Hippocampal formation (tissue), 2 donors: ENCODE results near the gene RHCG.

Experiments
- DNase-seq, 2 donors: peaks; one replicate each; lab custom pipeline; 2025; lab: John Stamatoyannopoulos, UW

The RHCG gene

DNA sequence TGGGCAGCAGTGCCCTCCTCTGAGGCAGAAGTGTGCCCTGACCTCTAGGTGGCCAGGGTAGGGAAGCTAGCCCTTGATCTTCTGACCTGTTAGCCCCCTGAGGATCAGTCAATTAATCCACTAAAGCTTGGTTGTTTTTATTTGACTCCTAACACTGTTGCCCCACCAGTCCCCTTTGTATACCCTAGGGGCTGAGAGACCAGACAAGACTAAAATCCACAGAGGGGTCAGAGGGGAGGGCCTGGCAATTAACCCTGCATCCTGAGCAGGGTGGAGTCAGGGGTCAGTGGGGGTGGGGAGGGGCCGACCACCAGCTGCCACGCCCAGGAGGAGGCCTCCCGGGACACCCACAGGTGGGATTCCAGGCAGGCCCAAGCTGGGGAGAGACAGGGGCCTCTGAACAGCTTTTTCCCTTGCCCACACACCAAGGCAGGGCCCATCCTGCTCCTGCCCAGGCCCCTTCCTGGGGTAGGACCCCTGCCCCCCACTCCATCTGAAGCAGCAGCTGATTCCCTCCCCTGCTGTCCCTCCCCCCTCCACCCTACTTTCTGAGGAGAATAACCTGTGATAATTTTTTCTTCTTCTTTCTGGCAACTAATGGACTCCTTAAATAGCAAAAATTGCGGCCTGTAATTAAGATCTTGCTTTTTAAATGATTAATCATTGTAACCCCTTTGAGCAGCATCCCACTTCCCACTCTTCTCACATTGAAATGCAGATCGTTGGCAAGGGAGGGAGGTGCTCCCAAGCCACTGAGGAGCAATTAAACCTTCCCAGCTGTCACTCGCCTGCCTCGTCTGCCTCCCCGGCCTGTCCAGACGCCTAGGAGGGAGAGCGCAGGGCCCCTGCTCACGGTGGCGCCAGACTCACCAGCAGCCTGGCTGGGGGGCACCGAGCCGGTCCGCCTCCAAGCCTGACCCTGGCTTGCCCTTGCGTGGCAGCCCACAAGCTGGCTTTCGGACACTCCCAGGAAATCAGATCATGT lies 51.9 kb downstream of the RHCG start:
- no peak for DNase-seq

DNA sequence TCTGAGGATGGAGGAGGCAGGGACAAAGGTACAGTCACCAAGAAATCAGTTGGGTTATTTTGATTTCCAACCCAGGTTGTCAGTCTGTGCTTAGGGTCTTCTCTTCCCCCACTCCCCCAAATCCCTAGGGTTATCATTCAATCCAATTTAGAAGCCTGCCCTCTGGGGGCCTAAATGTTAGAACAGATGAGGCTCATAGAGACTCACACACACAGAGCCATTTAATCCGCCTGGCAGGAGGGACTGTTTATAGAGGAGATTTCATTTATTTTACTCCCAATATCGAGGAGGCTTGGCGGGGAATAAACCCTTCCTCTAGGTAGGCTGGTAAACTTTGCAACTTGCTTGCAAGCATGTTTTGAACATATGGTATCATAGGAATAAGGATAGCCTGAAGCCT lies 52.8 kb downstream of the RHCG start:
- DNase-seq: no peak

DNA sequence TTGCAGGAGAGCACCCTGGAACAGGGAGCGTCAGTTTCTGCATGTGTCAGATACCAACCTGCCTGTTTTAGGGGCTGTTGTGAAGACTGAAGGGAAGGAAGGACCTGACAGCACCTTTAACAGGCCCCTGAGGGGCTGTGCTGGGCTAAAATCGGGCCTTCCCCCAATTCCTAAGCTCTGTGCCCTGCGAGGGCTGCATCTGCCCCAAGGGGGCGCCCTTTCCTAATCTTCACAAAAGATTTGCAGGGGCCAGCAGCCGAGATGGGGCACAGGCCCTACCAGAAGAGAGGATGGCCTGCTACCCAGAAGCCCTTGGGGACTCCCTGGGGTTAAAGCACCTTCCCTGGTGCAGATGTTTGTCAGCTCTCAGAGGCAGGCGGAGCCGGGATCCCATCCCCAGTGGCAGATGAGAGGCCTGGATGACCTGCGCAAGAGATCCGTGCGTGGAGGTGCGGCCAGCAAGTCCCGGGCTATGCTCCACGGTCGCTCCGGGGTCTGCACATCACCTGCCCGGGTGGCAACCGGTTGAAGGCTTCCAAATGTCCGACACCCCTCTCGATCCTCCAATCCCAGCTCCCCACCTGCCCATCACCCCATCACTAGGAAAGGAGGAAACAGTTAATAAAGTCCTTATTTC lies 53.6 kb downstream of the RHCG start:
- DNase-seq: peak in 1 of 2 donors; percentile 10

DNA sequence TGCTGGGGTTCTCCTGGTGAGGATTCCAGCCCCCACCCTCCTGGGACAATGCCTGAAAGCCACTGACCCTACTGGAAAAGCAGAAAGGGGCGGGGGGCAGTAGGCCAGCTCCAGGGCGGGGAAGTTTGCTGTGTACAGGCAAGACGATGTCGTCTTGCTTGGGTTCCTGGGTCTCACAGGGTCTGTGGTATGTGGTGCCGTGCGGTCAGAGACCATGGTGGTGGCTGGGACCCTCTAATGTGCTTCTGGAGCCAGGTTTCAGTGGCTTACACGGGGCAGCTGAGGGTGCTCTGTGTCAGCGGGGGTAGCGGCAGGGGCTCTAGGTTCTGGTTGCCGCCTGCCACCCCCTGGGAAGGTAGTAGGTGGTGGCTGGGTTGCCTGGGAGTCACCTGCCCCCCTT lies 54.2 kb downstream of the RHCG start:
- no peak for DNase-seq

DNA sequence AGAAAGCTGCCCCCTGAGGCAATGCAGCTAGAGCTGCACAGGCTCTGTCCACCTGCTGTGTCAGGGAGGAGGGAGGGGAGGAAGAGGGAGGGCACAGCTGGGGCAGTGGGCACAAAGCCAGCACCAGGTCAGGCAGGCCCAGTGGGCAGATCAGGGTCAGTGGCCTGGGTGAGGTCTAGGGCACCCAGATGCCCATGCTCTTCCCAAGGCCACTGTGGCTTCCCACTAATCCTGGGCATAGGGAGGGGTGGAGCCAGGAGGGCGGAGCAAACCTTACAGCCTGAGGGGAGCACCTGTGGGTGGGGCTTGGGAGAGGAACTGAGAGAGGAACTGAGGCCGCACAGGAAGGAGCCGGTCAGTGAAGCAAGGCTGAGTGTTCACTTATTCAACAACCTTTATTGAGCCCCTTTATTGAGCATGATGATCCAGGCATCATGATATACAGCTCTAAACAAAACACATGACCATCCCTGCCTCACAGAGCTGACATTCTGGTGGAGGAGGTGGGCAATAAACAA lies 55.0 kb downstream of the RHCG start:
- no peak for DNase-seq

DNA sequence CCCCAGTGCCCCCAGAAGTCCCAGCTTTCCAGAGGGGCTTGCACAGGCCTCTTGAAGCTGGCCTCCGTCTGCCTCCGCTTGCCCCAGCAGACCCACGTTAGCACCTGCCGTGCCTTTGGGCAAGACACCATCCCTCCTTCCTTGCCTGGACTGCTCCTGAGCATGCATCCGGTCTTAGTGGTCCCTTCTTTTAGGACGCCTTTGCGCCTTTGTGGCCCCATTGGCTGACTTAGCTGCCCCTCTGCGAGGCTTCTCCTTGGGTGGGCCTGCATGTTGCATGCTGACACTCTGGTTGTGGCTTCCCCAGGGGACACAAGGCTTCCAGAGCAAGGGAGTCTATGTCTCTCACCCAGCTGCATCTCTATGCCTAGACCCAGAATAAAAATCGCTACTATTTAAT lies 56.6 kb downstream of the RHCG start:
- no peak for DNase-seq

DNA sequence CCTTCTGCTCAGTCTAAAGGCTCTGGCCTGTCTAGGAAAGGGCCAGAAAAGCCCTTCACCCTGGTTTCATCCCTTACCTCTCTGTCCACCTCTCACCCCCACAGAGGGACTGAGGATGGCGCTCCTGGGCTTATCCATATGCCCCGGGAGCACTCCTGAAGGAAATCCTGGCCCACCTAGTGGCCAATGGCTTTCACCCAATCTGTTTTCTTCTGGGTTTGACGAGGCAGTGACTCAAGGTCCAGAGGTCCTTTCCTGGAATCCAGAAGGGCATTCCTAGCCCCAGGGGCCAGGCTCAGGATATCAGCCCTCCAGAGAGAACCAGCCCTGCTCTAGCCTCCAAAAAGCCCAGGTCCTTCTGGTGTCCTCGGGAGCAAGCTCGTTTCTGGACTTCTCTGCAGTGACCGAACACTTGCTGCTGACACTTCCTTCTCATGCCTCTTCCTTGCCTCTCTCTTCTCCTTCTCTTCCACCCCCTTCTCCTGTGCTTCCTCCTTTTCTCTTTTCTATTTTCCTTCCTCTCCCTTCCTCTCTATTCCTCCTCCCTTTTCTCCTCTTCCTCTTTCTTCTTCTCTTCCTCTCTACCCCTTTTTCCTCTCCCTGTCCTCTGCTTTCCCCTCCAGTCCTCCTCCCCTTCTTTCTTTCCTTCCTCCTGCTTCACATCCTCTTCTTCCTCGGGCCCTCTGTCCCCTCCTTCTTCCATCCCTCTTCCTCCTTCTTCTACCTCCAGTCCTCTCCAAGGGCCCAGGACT lies 59.6 kb downstream of the RHCG start:
- DNase-seq: no peak

DNA sequence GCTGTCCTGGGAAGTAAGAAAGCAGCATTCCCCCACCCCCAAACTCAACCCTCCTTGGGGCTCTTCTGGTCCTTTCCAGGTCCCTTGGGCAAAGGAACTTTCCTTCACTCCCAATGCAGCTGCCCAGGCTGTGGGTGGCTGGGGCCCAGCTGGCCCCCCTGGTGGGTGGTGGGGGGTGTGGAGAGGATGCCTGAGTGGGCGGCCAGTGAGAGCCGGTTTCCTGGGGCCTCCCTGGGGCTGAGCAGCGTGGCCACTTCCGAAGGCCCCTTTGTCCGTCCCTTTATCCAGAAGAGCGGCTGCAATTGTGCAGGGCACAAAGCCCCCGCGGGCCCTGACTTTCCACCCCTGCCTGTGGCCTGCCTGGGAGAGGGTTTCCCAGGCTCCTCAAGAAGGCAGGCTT lies 61.0 kb downstream of the RHCG start:
- no peak for DNase-seq

DNA sequence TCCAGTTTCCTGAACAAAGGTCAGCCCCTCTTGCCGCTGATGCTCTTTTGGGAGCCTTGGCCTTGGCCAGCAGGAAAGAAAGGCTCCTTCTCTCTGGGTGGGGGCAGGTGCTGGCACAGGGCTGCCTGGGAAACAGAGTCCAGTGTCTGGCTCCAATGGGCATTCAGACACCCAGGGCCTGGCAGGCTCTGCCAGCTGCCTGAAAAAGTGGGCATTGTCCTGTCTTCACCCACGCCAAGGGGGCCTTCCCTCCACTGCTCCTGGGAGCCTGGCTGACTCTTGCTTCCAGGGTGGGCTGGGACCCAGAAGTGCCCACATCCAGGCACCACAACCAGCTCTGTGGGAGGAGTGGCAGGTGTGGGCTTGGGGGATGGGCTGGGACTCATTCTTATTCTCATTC lies 62.7 kb downstream of the RHCG start:
- DNase-seq: peak in 1 of 2 donors; percentile 36

DNA sequence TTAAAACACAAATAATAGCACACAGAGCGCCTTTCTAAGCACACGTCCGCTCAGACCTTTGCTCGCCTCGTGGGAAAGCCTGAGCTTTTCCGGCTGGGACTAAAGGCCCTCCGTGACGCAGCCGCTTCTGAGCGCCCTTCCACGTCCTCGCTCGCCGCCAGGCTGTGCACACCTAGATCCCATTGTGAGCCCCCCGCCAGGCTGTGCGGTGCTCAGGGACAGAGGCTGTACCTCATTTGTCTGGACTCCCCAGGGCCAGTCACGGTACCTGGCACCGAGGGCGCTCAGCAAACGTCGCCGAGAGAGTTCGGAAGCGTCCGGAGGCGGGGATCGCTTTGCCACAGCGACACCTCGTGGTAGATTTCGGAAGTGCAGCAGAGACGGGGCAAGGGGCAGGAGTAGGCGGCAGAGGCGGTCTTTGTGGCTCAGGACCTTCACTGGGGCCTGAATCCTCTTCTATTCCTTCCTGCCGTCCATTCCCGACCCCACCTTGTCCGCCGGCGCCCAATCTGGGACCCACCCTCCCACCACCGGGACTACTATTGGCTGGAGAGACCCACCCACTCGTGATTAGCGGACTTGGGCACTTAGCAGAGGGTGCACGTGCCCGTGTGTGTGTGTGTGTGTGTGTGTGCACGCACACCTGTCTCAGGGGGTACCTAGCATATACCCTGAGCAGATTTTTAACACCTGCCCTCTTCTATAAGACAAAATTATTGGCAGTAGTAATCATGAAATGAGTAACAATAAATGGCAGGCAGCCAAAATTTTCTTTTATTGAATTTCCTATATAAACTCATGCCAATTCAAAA lies 65.6 kb downstream of the RHCG start:
- peak; percentile 59 to 81 for DNase-seq

DNA sequence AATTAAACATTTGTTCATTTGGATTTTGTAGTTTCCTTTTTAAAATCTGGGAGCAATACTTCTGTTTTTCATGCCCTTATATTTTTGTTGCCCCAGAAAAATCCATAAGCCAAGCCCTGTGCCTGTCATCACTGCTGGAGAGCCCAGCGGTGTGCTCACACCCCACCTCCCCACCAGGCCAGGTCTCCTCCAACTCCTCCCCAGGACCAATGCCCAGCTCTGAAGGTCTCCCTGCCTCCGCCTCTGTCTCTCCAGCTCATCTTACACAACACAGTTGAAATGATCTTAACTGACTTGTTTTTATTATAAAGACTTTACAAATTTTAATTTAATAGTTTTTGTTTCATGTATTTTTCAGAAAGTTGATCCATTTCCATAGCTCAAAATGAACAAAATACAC lies 66.4 kb downstream of the RHCG start:
- no peak for DNase-seq

DNA sequence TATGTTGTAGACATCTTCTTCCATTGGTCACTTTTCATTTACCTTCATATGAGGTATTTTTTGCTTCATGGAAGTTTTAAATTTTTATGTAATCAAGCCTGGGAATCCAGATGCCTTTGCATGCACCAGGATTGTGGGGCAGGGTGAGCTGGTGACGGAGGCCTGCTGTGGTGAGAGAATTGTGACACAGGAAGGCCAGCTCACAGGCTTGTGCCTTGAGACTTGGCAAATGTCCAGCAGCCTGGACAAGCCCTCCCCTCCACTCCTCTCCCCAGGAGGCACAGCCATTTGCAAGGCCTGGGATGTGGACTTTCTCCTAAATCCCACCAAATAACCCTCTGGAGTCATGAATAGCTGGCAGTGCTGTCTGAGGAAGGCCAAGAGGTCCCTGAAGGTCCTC lies 67.4 kb downstream of the RHCG start:
- DNase-seq: no peak

DNA sequence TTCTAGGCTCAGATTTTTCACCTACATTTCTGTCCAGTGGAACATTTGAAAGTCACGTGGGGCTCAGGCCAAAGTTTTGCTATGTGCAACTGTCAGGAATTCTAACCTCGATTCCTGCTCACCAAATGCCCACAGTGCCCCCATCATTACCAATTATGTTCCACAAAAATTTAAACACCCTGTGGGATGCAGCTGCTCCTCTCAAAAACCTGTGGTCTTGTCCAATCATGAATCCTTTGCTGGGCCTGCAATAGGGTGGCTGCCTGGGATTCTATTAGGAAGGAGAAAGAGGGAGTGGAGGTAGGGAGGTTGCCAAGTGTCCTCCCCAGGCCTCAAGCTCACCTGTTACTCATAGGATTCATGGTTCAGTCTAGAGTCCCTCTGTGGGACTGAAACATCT lies 68.1 kb downstream of the RHCG start:
- no peak for DNase-seq

DNA sequence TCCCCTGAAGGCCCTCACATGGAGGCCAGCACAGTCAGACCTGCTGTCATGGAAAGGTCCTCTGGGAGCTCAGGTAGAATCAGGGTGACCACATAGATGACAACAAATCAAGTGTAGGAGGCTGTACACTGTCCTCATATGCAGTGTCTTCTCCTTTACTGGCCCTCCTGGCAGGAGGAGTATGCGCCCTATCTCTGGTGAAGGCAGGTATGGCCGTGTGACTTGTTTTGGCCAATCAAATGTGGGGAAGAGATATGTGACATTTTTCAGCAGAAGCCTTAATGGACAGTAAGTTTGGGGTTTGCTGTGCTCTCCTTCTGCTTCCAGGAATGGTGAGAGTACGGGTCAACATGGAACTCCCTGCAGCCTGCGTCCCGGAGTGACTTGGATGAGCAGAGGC lies 69.9 kb downstream of the RHCG start:
- no peak for DNase-seq

DNA sequence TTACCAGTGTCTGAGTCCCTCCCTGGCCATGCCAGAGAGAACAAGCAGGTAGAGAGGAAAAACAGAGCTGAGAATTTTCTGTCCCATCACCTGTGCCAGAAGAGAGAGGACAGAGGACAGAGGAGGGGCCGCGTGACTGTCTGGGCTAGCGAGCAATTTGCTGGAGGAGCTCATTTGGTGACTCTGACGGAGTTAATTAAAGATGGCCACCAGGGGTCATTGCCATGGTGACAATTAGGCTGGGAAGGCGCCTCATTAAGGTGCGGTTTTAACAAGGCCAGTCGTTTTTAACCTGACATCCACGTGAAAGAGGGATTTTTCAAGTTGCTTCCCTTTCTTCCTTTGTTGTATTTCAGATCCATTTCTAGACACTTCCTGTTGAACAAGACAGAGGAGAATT lies 72.4 kb downstream of the RHCG start:
- DNase-seq: no peak
